Glomerular visceral epithelial cell (primary cell): ENCODE measurements around the gene ZNF701.
A peak's percentile ranks its signal among the peaks of the same experiment; 100 is the strongest.
"Not testable (repeated sequence)": the region's sequence is repeated elsewhere in the genome, so short reads cannot be mapped to it uniquely, and the experiment has no call there.

Experiments used
- DNase-seq: peaks from one replicate; pipeline ENCODE4 v3.0.0-alpha.2; 2016; ENCODE audit errors: extremely low spot score

Gene ZNF701

DNA sequence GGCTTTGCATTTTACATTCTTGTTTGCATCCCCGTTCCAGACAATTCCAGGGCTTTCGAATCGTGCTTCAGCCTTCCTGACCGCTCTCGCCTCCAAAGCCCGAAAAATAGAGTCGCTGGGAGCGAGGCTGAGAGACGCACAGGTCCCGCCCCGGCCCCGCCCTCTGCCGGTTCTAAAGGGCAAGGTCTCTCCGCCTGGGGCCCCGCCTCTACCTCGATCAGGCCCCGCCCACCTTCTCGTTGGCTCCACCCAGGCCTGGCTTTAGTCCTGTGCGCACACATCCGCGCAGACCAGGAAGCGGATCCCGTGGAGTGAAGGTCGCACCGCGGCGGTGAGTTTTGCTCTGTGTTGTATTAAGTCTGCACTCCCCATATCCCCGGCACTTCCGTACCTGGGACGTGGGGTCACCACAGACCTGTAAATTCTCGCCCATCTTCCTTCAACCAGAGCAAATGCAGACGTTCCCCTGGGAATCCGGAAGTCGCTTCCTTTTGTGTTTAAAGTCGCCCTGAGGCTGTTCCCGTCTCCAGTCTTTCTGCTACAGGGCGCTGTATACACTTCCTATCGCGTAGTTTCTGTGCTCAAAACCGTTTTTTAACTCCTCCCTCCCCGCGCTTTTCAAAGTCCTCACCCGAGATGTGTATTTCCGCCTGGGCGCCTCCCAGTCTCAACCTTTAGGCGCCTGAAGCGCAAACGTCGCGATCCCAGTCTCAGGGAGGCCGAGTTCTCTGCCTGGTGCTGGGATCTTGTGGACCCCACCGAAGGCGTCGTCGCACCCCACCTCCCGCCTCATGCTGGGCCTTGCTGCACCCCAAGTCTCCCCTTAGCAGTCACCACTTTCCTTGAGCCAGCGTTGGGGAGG, at the start of gene ZNF701:
TSS of gene ZNF701 (plus strand) at position 288 of the 862 bp plus-strand sequence. CDS start 3,861 bp downstream, outside the sequence.
- DNase-seq: peak; percentile 81

DNA sequence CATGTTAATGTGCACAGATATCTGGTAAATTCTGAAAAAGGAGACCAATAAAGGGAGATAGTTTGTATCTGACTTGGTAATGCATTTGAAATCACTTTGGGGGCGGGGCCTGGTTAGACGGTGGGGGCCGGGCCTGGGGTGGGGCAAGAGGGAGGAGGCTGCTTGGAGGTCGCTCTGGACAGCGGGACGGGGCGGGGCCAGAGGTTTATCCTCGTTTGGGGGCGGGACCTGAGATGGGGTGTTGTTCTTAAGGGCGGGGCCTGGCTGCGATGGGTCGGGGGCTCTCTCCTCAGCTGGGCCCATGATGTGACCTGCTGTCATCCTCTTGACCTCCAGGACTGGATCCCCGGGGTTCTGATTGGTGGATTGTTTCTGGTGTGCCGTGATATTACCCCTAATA, 47.5 kb upstream of the ZNF701 start:
- DNase-seq: no peak

DNA sequence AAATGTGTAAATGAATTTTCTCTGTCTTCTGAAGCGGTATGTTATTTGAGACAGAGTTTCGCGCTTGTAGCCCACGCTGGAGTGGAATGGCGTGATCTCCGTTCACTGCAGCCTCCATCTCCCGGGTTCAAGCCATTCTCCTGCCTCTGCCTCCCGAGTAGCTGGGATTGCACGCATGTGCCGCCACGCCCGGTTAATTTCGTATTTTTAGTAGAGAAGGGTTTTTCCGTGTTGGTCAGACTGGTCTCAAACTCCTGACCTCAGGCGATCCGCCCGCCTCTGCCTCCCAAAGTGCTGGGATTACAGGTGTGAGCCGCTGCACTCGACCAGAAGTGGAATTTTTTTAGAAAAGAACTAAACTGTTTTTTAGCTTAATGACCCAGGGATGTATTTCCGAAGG, 46.0 kb upstream of the ZNF701 start:
- no peak for DNase-seq

GRCh38 chr19:52527134-52527955, 42.7 kb upstream of the ZNF701 start, which contains the start of gene ZNF808:
Gene ZNF808 (plus strand): TSS chr19:52527668. CDS start chr19:52543285, 15,617 bp downstream.
- peak; percentile 82 for DNase-seq

GRCh38 chr19:52527956-52528351, 42.1 kb upstream of the ZNF701 start:
- peak; percentile 1 for DNase-seq

DNA sequence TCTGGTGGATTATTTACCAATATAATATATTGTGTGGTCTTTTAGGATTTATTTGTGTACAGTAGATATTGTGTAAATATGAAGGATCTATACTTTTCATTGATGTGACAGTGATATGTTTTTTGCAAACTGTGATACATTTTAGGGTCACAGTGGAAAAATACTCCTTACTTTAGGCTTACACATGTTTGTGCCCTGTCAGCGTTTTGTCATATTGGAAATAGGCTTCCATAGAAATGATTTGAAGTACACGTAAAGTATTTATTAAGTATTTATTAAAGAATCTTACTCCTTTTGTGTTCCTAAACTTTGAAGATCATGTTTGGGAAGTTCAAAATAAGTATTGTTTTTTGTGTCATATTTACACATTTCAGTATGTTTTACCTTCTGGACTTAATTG, 37.6 kb upstream of the ZNF701 start:
- no peak for DNase-seq

GRCh38 chr19:52533901-52534300, 36.2 kb upstream of the ZNF701 start:
- DNase-seq: no peak

- DNase-seq: not testable (repeated sequence)
These were observed 34.7 kb upstream of the ZNF701 start for GRCh38 chr19:52535385-52535770.

DNA sequence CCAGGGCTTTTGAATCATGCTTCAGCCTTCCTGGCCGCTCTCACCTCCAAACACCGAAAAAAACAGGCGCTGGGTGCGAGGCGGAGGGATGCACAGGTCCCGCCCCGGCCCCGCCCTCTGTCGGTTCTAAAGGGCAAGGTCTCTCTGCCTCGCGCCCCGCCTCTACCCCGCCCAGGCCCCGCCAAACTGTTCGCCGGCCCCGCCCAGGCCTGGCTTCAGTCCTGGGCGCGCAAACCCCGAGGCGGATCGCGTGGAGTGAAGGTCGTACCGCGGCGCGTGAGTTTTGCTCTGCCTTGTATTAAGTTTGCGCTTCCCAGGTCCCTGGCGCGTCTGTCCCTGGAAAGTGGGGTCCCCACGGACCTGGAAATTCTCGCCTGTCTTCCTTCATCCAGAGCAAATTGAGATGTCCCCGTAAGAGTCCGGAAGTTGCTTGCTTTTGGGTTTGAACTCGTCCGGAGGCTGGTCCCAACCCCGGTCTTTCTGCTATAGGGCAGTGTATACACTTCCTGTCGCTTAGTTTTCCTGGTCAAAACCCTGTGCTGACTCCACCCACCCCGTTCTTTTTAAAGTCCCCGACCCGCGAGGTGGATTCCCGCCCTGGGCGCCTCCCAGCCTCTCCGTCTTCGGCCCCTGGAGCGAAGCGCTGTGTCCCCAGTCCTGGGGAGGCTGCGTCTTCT, 34.2 kb upstream of the ZNF701 start:
- no peak for DNase-seq

GRCh38 chr19:52536448-52536800, 33.7 kb upstream of the ZNF701 start:
- DNase-seq: no peak

- DNase-seq: not testable (repeated sequence)
These were observed 31.3 kb upstream of the ZNF701 start for GRCh38 chr19:52538815-52539214.

DNA sequence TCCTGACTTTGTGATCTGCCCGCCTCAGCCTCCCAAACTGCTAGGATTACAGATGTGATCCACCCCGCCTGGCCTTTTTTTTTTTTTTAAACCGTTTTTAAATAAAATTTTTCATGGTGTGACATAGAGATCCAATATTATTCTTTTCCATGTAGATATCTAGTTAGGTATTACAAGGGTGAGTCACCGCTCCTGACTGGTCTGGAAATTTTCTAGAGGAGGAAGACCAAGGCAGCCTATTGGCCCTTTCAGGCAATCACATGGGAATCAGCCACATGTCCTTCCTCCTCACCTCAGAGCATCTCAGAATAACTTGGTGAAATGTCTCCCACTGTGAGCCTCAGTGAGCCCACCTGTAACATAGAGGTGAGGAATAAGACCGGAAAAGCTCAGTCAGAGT, 28.9 kb upstream of the ZNF701 start:
- not testable (repeated sequence) for DNase-seq

DNA sequence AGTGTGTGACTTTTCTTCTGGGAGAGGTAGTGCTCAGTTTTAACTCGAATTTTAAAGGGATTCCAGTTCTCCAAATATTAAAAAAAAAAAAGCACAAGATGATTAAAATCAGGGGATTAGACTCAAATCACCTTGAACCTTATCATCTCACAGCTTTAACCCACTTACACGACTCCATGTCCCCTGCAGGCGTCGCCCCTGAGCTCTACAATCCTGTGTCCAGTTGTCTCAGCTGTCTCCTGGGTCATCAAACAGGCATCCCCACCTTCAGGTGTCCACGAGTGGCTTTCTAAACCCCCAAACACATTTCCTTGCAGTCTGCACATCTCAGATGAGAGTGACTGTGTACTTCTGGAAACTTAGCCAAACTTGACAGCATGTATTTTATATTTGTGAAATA, 28.5 kb upstream of the ZNF701 start:
- DNase-seq: no peak

- DNase-seq: not testable (repeated sequence)
These were observed 27.5 kb upstream of the ZNF701 start for GRCh38 chr19:52542541-52542940.

- DNase-seq: no peak
These were observed 27.0 kb upstream of the ZNF701 start for GRCh38 chr19:52542984-52543664.

DNA sequence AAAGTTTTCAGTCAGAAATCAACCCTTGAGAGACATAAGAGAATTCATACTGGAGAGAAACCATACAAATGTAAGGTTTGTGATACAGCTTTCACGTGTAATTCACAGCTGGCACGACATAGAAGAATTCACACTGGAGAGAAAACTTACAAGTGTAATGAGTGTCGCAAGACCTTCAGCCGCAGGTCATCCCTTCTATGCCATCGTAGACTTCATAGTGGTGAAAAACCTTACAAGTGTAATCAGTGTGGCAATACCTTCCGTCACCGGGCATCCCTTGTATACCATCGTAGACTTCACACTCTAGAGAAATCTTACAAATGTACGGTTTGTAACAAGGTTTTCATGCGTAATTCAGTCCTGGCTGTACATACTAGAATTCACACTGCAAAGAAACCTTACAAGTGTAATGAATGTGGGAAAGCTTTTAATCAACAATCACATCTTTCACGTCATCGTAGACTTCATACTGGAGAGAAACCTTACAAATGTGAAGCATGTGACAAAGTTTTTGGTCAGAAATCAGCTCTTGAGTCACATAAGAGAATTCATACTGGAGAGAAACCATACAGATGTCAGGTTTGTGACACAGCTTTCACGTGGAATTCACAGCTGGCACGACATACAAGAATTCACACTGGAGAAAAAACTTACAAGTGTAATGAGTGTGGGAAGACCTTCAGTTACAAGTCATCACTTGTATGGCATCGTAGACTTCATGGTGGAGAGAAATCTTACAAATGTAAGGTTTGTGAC, 15.7 kb upstream of the ZNF701 start:
- no peak for DNase-seq

GRCh38 chr19:52557231-52557995, 12.7 kb upstream of the ZNF701 start:
- no peak for DNase-seq

DNA sequence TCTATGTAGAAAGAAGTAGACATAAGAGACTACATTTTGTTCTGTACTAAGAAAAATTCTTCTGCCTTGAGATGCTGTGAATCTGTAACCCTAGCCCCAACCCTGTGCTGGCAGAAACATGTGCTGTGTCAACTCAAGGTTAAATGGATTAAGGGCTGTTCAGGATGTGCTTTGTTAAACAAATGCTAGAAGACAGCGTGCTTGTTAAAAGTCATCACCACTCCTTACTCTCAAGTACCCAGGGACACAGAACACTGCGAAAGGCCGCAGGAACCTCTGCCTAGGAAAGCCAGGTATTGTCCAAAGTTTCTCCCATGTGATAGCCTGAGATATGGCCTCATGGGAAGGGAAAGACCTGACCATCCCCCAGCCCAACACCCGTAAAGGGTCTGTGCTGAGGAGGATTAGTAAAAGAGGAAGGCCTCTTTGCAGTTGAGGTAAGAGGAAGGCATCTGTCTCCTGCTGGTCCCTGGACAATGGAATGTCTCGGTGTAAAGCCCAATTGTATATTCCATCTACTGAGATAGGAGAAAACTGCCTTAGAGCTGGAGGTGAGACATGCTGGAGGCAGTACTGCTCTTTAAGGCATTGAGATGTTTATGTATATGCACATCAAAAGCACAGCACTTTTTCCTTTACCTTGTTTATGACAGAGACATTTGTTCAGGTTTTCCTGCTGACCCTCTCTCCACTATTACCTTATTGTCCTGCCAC, 11.2 kb upstream of the ZNF701 start:
- not testable (repeated sequence) for DNase-seq

DNA sequence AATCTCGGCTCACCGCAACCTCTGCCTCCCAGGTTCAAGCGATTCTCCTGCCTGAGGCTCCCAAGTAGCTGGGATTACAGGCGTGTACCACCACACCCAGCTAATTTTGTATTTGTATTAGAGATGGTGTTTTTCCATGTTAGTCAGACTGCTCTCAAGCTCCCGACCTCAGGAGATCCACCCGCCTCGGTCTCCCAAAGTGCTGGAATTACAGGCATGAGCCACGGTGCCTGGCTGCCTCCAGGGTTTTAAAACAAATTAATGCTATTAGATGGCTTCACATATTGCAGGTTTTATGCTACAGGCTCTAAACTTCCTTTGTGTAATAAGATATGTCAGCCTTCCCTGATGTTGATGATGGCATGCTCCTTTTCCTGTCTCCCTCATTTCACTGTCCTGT, 8.5 kb upstream of the ZNF701 start:
- not testable (repeated sequence) for DNase-seq
